MM.1S (cell line): ENCODE results near the gene MSI2.

Experiments
- DNase-seq: peaks from one replicate; pipeline ENCODE4 v3.0.0-alpha.2; 2015
- H2AFZ ChIP-seq: fragments of 300-600 bp; sonication (generic); 2 replicates; pipeline ENCODE4 v1.6.0; 2016; ENCODE audit warnings: antibody characterized with exemption, low read length
- H3F3A ChIP-seq: fragments of 300-600 bp; sonication (generic); 2 replicates; pipeline ENCODE4 v1.6.1; 2016; ENCODE audit warnings: mild to moderate bottlenecking, antibody characterized with exemption, low read length, moderate library complexity, mixed read lengths; ENCODE audit not compliant: insufficient read depth
- H3K27ac ChIP-seq: fragments of 300-600 bp; sonication (generic); 2 replicates; pipeline ENCODE4 v1.5.1; 2016; ENCODE audit warnings: mild to moderate bottlenecking, low read length
- H3K27me3 ChIP-seq: fragments of 300-600 bp; sonication (generic); replicated peaks from 2 replicates; pipeline ENCODE4 v1.6.0; 2016; ENCODE audit warnings: low read length; ENCODE audit not compliant: insufficient read depth
- H3K36me3 ChIP-seq: fragments of 300-600 bp; sonication (generic); replicated peaks from 2 replicates; pipeline ENCODE4 v1.6.1; 2016; ENCODE audit warnings: mild to moderate bottlenecking, low read length, mixed read lengths; ENCODE audit not compliant: insufficient read depth
- H3K4me1 ChIP-seq: fragments of 300-600 bp; sonication (generic); 2 replicates; pipeline ENCODE4 v1.6.1; 2016; ENCODE audit warnings: low read length, mixed read lengths
- H3K4me2 ChIP-seq: fragments of 300-600 bp; sonication (generic); 2 replicates; pipeline ENCODE4 v1.6.0; 2016; ENCODE audit warnings: low read depth, low read length
- H3K4me3 ChIP-seq: fragments of 300-600 bp; sonication (generic); 2 replicates; pipeline ENCODE4 v1.5.1; 2016; ENCODE audit warnings: low read length, mixed read lengths
- H3K79me2 ChIP-seq: fragments of 300-600 bp; sonication (generic); 2 replicates; pipeline ENCODE4 v1.6.1; 2016; ENCODE audit warnings: mixed run types, low read length, mixed read lengths
- H3K9ac ChIP-seq: fragments of 300-600 bp; sonication (generic); 2 replicates; pipeline ENCODE4 v1.6.1; 2016; ENCODE audit warnings: low read length, mixed read lengths
- H3K9me2 ChIP-seq: fragments of 300-600 bp; sonication (generic); replicated peaks from 2 replicates; pipeline ENCODE4 v1.6.1; 2016; ENCODE audit warnings: mild to moderate bottlenecking, low read length, mixed read lengths; ENCODE audit not compliant: insufficient read depth
- H3K9me3 ChIP-seq: fragments of 300-600 bp; sonication (generic); replicated peaks from 2 replicates; pipeline ENCODE4 v1.6.1; 2016; ENCODE audit warnings: mild to moderate bottlenecking, low read length, mixed read lengths; ENCODE audit not compliant: insufficient read depth
- H4K20me1 ChIP-seq: fragments of 300-600 bp; sonication (generic); 2 replicates; pipeline ENCODE4 v1.6.1; 2016; ENCODE audit warnings: mild to moderate bottlenecking, low read length, moderate library complexity, mixed read lengths; ENCODE audit not compliant: insufficient read depth
- EZH2 ChIP-seq: fragments of 300-600 bp; sonication (generic); optimal IDR thresholded peaks from 2 replicates; pipeline ENCODE3; 2017; ENCODE audit warnings: low read depth, mild to moderate bottlenecking, antibody characterized with exemption, low read length, mixed read lengths
- EZH2phosphoT487 ChIP-seq: fragments of 300-600 bp; sonication (generic); IDR thresholded peaks from 2 replicates; pipeline ENCODE4 v1.6.1; 2018; ENCODE audit warnings: antibody characterized with exemption, low read length
- TF ChIP-seq, protein P1 (sequence below): fragments of 300-600 bp; sonication (generic); IDR thresholded peaks from 2 replicates; pipeline ENCODE4 v1.5.1; 2016; ENCODE audit warnings: antibody characterized with exemption, low read length, mixed read lengths

MSI2 gene

DNA sequence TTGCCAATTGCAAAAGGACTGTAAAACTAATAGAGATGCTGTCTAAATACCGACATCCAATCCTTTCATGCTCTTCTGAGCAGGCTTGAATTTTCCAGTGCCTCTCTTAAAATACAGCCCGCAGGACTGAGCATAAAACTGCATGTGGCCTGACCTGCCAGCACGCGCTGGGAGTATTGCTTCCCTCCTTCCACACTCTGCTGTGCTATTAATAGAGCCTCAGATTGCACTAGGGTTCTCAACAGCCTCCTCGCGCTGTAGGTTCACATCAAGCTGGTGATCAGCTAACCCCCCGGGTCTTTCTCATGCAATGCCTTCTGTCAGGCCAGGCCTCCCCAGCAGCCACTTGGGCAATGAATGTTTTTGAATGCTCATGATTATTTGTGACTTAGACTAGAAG lies 14.2 kb upstream of the MSI2 start:
- Histone ChIP-seq H3K36me3 (no peaks in the 10 kb centered on the region), H4K20me1 (no peaks in the 10 kb centered on the region), H3K27ac (no peak overlapping the region), H3K4me2 (no peak overlapping the region), H2AFZ (no peak overlapping the region), H3K4me3 (no peak overlapping the region), H3K4me1 (no peaks in the 10 kb centered on the region), H3K9me2 (no peaks in the 10 kb centered on the region), H3K27me3 (no peaks in the 10 kb centered on the region), H3K79me2 (no peaks in the 10 kb centered on the region), H3K9me3 (no peaks in the 10 kb centered on the region), H3F3A (no peaks in the 10 kb centered on the region), H3K9ac (no peak overlapping the region)
- no peak for DNase-seq
- TF ChIP-seq EZH2 (no peak), EZH2phosphoT487 (no peak)
- TF ChIP-seq, protein P1, sequence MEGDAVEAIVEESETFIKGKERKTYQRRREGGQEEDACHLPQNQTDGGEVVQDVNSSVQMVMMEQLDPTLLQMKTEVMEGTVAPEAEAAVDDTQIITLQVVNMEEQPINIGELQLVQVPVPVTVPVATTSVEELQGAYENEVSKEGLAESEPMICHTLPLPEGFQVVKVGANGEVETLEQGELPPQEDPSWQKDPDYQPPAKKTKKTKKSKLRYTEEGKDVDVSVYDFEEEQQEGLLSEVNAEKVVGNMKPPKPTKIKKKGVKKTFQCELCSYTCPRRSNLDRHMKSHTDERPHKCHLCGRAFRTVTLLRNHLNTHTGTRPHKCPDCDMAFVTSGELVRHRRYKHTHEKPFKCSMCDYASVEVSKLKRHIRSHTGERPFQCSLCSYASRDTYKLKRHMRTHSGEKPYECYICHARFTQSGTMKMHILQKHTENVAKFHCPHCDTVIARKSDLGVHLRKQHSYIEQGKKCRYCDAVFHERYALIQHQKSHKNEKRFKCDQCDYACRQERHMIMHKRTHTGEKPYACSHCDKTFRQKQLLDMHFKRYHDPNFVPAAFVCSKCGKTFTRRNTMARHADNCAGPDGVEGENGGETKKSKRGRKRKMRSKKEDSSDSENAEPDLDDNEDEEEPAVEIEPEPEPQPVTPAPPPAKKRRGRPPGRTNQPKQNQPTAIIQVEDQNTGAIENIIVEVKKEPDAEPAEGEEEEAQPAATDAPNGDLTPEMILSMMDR, result no peak

DNA sequence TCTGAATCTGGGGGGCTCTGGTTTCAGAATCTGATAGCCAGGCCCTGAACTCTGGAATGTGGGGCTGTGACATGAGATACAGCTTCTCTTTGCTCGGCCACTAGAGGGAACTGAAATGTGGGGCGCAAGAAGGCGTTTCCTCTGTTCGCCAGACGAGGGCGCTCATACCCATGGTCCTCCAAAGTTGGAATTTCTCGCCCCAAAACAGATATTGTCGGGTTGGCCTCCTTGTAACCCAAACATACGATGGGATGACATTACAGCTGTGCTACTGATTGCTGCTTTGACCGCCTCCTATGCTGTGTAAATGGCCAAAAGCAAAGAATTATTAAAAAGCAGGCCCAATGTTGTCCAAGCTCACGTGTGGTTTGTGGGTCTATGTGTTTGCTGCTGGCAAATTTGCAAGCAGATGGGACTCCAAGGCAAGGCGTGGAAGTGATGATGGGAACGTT lies 13.1 kb upstream of the MSI2 start:
- no peaks in the 10 kb centered on the region for H3K9me2 ChIP-seq
- H3K36me3 ChIP-seq, result no peaks in the 10 kb centered on the region
- H3K27ac ChIP-seq, result no peak overlapping the region
- peak overlapping the region; percentile 18; the same call in 1 of the 2 replicates for H3K4me2 ChIP-seq
- H3F3A ChIP-seq, result no peaks in the 10 kb centered on the region
- no peak overlapping the region for H3K9ac ChIP-seq
- H3K4me3 ChIP-seq, result no peak overlapping the region
- DNase-seq, result peak; percentile 71
- no peaks in the 10 kb centered on the region for H4K20me1 ChIP-seq
- no peaks in the 10 kb centered on the region for H3K27me3 ChIP-seq
- H3K79me2 ChIP-seq, result no peaks in the 10 kb centered on the region
- TF ChIP-seq EZH2, result no peak
- TF ChIP-seq EZH2phosphoT487, result no peak
- TF ChIP-seq, protein P1, result peak; percentile 100
- peak overlapping the region; percentile 21; the same call in 1 of the 2 replicates for H2AFZ ChIP-seq
- H3K4me1 ChIP-seq, result no peaks in the 10 kb centered on the region
- no peaks in the 10 kb centered on the region for H3K9me3 ChIP-seq

- DNase-seq, result no peak
- Histone ChIP-seq H4K20me1 (no peaks in the 10 kb centered on the region), H3K79me2 (no peaks in the 10 kb centered on the region), H3K9ac (no peak overlapping the region), H3K4me2 (no peak overlapping the region), H2AFZ (no peak overlapping the region), H3K4me1 (no peaks in the 10 kb centered on the region), H3K4me3 (no peak overlapping the region), H3K36me3 (no peaks in the 10 kb centered on the region), H3F3A (no peaks in the 10 kb centered on the region), H3K9me3 (no peaks in the 10 kb centered on the region), H3K27ac (no peak overlapping the region), H3K9me2 (no peaks in the 10 kb centered on the region), H3K27me3 (no peaks in the 10 kb centered on the region)
- TF ChIP-seq, protein P1, result no peak
- TF ChIP-seq EZH2phosphoT487 (no peak), EZH2 (no peak)
Observed at GRCh38 chr17:57245786-57246185, 10.5 kb upstream of the MSI2 start.
